ENCODE data around the gene NEGR1.

Gene NEGR1

DNA sequence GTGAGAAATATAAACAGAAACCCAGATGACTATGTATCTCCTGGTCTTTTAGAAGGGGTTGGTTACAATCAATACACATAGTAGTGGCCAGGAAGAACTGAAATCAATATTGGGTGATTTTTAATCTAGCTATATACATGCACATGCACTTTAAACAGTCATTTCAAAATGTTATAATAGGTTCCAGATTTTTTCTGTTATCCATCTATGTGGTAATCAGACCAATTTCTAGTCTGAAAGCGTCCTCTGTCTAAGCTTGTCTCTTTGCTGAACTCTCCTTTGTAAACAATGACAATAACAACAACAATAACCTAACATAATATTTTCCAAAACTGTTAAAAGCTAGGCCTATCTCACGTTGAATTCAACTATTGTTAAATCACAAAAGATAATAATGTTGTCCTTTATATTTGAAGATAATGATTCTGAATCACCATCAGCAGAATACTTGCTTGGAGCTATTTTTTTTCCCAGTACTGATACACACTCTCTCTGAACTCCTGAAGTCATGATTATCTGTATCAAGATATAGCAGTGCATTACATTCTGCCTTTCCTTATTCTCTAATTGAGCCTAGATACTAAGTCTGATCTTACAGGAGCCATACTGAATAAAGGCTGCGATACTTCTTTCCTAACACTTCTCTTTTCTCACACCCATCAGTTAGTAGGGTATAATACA lies 704.7 kb downstream of the NEGR1 start:
- H3K9me3 Mint-ChIP-seq = no peaks in the 10 kb centered on the region
- H3K4me3 Mint-ChIP-seq = no peak overlapping the region
- no peak overlapping the region for H3K27ac Mint-ChIP-seq
- no peaks in the 10 kb centered on the region for H3K27me3 Mint-ChIP-seq
- H3K36me3 Mint-ChIP-seq (ENCODE audit: low read depth) = no peaks in the 10 kb centered on the region
- intact Hi-C loops (cut with micrococcal nuclease) = no loop called here
- peaks cover 6% of the 10 kb centered on the region for H3K4me1 Mint-ChIP-seq (ENCODE audit: low read depth)

DNA sequence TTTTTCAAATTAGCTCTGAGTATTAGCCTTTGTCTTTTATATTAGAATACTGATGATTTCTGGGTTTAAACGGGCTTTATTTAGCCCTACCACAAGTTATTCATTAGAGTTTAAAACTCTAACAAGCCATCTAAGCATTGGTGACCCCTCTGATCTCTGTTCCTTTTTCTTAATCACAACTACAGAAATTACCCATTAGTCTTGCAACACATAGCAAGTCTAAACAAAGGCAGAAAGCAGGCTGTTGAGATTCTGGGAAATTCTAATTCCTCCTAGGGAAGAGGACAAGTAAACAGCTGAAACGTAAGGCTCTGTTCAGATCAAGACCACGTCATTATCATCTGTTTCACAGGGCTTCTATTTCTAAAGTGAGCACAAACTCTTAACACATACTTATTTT lies 710.3 kb downstream of the NEGR1 start:
- intact Hi-C loops (cut with micrococcal nuclease) = no loop called here
- Mint-ChIP-seq H3K4me1 (ENCODE audit: low read depth) (peaks cover 5% of the 10 kb centered on the region), H3K9me3 (no peaks in the 10 kb centered on the region), H3K36me3 (ENCODE audit: low read depth) (no peaks in the 10 kb centered on the region), H3K27ac (peak overlapping the region; percentile 17), H3K27me3 (no peaks in the 10 kb centered on the region), H3K4me3 (no peak overlapping the region)

DNA sequence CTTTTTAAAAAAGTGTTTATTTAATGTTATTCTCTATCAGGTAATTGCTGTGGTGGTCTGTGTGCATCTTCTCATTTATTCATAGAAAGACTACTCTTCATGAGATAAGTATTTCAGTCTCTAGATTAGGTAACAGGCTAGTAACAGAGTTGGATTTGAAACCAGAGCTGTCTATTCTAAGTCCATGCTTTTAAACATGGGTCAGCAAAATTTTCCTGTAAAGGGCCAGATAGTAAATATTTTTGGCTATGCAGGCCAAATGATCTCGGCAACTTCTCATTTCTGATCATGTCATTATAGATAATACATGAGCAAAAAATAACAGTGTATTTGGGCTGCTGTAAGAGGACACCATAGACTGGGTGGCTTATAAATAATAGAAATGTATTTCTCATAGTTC lies 715.9 kb downstream of the NEGR1 start:
- Mint-ChIP-seq H3K4me1 (ENCODE audit: low read depth) (no peaks in the 10 kb centered on the region), H3K9me3 (no peaks in the 10 kb centered on the region), H3K27ac (no peak overlapping the region), H3K27me3 (no peaks in the 10 kb centered on the region), H3K4me3 (no peak overlapping the region), H3K36me3 (ENCODE audit: low read depth) (no peaks in the 10 kb centered on the region)
- intact Hi-C loops (cut with micrococcal nuclease) = no loop called here

DNA sequence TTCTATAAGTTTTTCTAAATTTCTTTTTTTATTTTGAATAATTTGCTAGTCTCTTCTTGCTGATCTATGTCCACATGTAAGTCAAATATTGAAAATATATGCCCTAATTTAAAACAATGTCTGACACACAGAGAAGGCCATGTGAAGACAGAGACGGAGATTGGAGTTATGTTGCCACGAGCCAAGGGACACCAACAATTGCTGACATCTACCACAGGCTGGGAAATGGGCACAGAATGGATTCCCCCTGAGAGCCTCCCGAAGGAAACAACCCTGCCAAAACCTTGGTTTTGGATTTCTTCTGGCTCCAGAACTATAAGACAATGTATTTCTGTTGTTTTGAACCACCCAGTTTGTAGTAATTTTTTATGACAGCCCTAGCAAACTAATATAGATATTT lies 716.5 kb downstream of the NEGR1 start:
- intact Hi-C loops (cut with micrococcal nuclease) = no loop called here
- Mint-ChIP-seq H3K36me3 (ENCODE audit: low read depth) (no peaks in the 10 kb centered on the region), H3K27ac (no peak overlapping the region), H3K9me3 (no peaks in the 10 kb centered on the region), H3K4me1 (ENCODE audit: low read depth) (no peaks in the 10 kb centered on the region), H3K4me3 (no peak overlapping the region), H3K27me3 (no peaks in the 10 kb centered on the region)

DNA sequence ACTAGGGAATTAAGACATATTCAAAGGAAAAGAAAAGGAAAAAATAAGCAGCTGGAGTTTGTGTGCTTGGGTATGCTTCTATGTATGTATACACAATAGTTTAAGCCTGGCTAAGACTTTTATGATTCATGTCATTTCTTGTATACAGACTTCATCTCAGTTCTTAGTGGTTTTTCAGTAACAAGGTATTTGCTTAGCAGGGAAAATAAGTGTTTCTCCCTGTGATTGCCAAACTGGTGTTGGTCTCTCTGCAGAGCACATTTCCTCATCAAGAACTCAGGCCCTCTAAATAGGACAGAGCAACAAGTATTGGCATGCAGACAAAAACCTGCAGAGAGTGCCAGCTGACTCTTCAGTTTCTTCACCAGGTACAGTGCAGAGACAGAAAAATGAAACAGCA lies 717.1 kb downstream of the NEGR1 start:
- H3K27ac Mint-ChIP-seq = no peak overlapping the region
- intact Hi-C loops (cut with micrococcal nuclease) = no loop called here
- no peaks in the 10 kb centered on the region for H3K4me1 Mint-ChIP-seq (ENCODE audit: low read depth)
- no peak overlapping the region for H3K4me3 Mint-ChIP-seq
- H3K36me3 Mint-ChIP-seq (ENCODE audit: low read depth) = no peaks in the 10 kb centered on the region
- no peaks in the 10 kb centered on the region for H3K9me3 Mint-ChIP-seq
- no peaks in the 10 kb centered on the region for H3K27me3 Mint-ChIP-seq

DNA sequence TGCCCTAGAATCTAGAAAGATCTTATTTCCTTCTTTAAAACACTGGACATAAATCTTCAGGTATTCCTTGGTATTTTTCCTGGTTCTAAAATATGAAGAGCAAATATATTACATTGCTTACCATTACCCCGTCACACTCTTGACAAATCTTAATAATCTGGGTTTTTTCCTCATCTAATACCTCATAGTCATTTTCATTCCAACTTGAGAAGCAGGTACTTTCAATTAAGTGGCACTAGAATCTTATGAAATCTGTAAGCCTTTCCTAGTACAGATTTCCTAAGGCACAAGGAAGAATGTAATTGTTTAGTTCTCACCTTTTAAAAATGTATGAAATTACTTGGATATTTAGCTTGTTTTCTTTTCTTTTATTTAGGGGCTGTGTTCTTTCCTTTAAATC lies 720.0 kb downstream of the NEGR1 start:
- Mint-ChIP-seq H3K4me3 (no peak overlapping the region), H3K27me3 (no peaks in the 10 kb centered on the region), H3K4me1 (ENCODE audit: low read depth) (no peaks in the 10 kb centered on the region), H3K27ac (no peak overlapping the region), H3K9me3 (no peaks in the 10 kb centered on the region), H3K36me3 (ENCODE audit: low read depth) (no peaks in the 10 kb centered on the region)
- intact Hi-C loops (cut with micrococcal nuclease) = no loop called here

DNA sequence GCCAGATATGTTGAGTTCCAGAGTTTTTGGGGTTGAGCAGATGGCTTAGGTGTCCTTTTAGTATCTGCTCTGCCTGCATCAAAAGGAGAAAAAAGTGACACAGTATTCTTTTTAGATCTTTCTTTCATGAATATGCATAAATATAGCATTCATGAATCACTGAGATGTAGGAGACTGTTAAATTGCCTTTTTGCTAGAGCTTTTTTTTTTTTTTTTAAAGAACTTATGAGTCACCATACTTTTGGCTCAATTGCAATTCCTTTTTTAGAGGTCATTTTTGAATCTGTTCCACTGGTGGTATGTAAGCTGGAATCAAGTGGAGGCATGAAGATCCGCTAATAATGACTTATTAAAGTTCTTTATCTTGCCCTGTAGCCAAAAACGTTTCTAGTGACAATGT lies 720.6 kb downstream of the NEGR1 start:
- H3K4me1 Mint-ChIP-seq (ENCODE audit: low read depth) = no peaks in the 10 kb centered on the region
- no peaks in the 10 kb centered on the region for H3K27me3 Mint-ChIP-seq
- intact Hi-C loops (cut with micrococcal nuclease) = no loop called here
- no peaks in the 10 kb centered on the region for H3K9me3 Mint-ChIP-seq
- no peaks in the 10 kb centered on the region for H3K36me3 Mint-ChIP-seq (ENCODE audit: low read depth)
- H3K27ac Mint-ChIP-seq = no peak overlapping the region
- H3K4me3 Mint-ChIP-seq = no peak overlapping the region

DNA sequence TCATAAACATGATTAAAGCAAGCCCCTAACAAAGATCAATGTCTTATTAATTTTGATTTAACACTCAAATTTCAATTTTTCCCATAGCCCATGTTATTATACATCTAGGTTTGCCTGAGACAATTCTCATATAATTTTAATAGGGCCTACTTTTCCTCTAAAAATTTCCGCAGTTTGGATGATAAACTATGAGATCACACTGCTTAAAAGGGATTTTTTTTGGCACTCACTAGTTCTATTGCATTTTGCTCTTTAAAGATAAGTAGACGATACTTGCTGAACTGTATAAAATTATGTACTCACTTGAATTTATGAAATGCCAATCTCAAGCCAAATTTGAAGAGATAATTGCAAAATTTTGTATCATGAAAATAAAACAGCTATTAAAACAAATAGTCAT lies 721.1 kb downstream of the NEGR1 start:
- H3K9me3 Mint-ChIP-seq = no peaks in the 10 kb centered on the region
- no peaks in the 10 kb centered on the region for H3K4me1 Mint-ChIP-seq (ENCODE audit: low read depth)
- intact Hi-C loops (cut with micrococcal nuclease) = no loop called here
- no peak overlapping the region for H3K27ac Mint-ChIP-seq
- H3K4me3 Mint-ChIP-seq = no peak overlapping the region
- H3K36me3 Mint-ChIP-seq (ENCODE audit: low read depth) = no peaks in the 10 kb centered on the region
- H3K27me3 Mint-ChIP-seq = no peaks in the 10 kb centered on the region

DNA sequence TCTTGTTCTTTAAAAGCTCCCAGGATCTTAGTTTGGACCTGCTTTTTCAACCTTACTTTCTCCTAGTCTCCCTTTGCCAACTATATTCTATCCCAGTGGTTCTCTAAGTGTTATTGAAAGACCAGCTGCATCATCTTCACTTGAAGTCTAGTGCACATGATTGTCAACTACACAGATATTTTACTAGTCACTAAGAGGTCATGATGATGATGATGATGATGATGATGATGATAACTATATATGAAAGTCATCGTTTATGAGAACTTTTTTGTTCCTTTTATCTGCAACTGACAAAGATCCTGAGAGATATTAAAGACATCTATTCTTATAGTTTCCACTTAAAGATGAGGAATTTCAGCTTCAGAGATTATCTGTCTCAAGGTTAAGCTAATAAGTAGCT lies 722.5 kb downstream of the NEGR1 start:
- H3K36me3 Mint-ChIP-seq (ENCODE audit: low read depth) = no peaks in the 10 kb centered on the region

DNA sequence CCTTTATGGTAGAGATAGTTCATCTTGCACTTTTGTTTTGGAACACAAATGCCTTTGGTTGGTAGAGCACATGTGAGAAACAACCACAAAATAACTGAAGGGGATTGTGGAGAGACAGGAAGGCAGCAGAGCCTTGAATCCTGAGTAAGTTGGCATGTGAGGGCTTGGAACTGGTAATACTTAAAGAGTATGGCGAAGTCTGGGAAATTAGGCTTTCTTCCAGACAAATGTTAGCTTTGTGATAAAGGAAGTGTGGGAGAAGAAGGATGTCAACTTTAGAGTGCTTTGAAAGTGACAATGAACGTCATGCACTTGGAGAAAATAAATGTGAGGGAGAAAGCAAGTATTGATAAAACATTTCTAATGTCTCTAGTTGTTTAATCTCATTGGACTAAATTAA lies 725.2 kb downstream of the NEGR1 start:
- H3K9me3 Mint-ChIP-seq = no peaks in the 10 kb centered on the region
- H3K36me3 Mint-ChIP-seq (ENCODE audit: low read depth) = no peaks in the 10 kb centered on the region
- H3K4me1 Mint-ChIP-seq (ENCODE audit: low read depth) = no peaks in the 10 kb centered on the region
- intact Hi-C loops (cut with micrococcal nuclease) = no loop called here
- no peak overlapping the region for H3K4me3 Mint-ChIP-seq
- H3K27ac Mint-ChIP-seq = no peak overlapping the region
- no peaks in the 10 kb centered on the region for H3K27me3 Mint-ChIP-seq

More for the DNA sequence above, 722.5 kb downstream of the NEGR1 start:
- Mint-ChIP-seq H3K27ac (no peak overlapping the region), H3K4me3 (no peak overlapping the region), H3K27me3 (no peaks in the 10 kb centered on the region), H3K9me3 (no peaks in the 10 kb centered on the region), H3K4me1 (ENCODE audit: low read depth) (no peaks in the 10 kb centered on the region)
- intact Hi-C loops (cut with micrococcal nuclease) = no loop called here

DNA sequence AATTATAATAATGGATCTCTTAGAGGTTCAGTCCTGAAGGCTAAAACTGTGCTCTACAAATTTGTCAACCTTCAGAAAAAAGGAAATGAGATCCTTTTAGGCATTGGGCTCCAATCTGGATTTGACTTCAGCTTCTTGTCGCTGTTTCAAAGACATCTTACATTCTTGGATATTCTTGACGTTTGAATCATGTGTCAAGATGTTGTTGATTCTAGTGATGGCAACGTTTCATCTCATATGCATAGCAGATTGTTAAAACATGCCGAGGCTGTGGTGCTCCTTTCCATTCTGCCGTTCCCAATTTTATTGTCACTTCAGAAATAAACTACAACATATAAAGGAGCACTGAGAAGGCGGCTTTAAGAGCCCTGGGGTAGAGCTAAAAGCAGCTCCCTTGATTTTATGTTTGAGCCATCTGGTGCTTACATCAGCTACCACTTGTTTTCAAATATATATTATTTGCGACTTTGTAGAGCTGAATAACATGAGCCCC lies 733.9 kb downstream of the NEGR1 start:
- no peaks in the 10 kb centered on the region for H3K4me1 Mint-ChIP-seq (ENCODE audit: low read depth)
- H3K27me3 Mint-ChIP-seq = no peaks in the 10 kb centered on the region
- no peak overlapping the region for H3K27ac Mint-ChIP-seq
- no peaks in the 10 kb centered on the region for H3K9me3 Mint-ChIP-seq
- intact Hi-C loops (cut with micrococcal nuclease) = no loop called here
- H3K4me3 Mint-ChIP-seq = no peak overlapping the region
- no peaks in the 10 kb centered on the region for H3K36me3 Mint-ChIP-seq (ENCODE audit: low read depth)

DNA sequence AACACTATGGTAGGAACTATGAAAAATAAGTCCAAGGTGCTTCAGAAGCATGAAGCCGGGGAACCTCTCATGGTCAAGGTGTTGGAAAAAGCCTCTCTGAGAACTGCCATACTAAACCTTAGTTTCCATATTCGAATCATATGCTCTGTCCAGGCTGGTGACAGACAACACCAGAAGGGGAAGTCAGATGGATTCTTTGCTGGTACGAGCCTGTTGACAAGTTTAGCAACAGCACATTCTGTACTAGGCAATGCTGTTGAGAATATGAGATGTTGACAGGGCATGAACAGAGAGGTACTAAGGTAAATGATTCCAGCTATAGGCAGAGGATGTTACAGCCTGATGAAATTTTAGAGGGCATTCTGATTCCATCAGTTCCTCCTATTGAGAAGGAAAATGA lies 740.2 kb downstream of the NEGR1 start:
- H3K4me3 Mint-ChIP-seq = no peak overlapping the region

DNA sequence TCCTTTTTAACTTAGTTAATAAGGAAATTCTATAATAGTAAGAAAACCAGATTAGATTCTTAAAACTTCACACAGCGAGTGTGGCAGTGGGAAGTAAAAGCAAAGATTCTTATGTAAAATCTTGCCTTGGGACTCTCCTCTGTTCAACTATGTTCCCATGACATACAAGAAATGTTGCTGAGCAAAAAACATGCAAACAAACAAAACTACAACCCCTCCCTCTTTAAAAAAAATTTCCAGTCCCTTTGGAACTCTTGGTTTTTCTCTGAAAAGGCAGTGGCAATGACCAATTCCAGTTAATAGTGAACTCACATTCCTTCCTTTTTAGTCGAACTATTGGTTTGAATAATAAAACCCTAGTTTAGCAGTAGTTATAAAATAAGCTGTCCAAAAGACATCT lies 748.4 kb downstream of the NEGR1 start:
- H3K27me3 Mint-ChIP-seq = no peaks in the 10 kb centered on the region
- no peak overlapping the region for H3K27ac Mint-ChIP-seq
- H3K36me3 Mint-ChIP-seq (ENCODE audit: low read depth) = no peaks in the 10 kb centered on the region
- intact Hi-C loops (cut with micrococcal nuclease) = no loop called here
- no peak overlapping the region for H3K4me3 Mint-ChIP-seq
- H3K9me3 Mint-ChIP-seq = no peaks in the 10 kb centered on the region
- H3K4me1 Mint-ChIP-seq (ENCODE audit: low read depth) = peaks cover 5% of the 10 kb centered on the region

More for the DNA sequence above, 740.2 kb downstream of the NEGR1 start:
- Mint-ChIP-seq H3K9me3 (no peaks in the 10 kb centered on the region), H3K27me3 (no peaks in the 10 kb centered on the region), H3K36me3 (ENCODE audit: low read depth) (no peaks in the 10 kb centered on the region), H3K27ac (no peak overlapping the region), H3K4me1 (ENCODE audit: low read depth) (no peaks in the 10 kb centered on the region)
- intact Hi-C loops (cut with micrococcal nuclease) = no loop called here

DNA sequence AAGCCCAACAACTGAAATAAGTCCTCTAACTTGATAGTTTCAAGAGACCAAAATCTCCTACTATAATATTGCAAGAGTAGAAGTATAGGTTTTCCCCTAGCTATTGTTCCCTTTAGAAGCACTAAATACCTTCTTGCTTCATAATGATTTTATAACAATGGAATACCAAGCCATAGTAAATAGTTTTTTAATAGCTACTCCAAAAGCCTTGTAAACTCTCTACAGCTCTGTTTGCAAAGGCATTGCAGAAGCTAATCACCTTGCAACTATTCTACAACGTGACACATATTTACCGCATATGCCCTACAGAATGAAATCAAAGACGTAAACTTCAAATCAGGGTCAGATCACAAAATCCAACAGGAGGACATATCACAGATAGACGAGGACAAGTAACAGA lies 750.0 kb downstream of the NEGR1 start:
- Mint-ChIP-seq H3K27me3 (no peaks in the 10 kb centered on the region), H3K36me3 (ENCODE audit: low read depth) (no peaks in the 10 kb centered on the region), H3K4me3 (no peak overlapping the region), H3K9me3 (no peaks in the 10 kb centered on the region), H3K4me1 (ENCODE audit: low read depth) (peaks cover 5% of the 10 kb centered on the region), H3K27ac (no peak overlapping the region)
- intact Hi-C loops (cut with micrococcal nuclease) = no loop called here

DNA sequence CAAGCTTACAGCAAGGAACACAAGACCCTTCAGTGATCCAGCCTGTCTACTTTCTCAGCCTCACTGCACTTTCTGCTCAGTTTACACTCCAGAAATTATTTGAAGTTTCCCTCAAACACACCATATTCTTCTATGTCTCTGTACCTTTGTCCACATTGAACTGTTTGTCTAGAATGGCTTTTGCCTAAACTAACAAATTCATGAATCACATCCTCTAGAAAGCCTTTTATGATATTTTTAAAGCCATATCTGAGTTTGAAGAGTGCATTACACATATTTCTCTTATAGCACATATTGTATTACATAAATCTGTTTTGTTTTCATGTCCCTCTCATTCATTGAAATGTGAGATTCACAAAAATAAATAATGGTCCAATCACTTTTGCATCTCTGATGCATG lies 755.5 kb downstream of the NEGR1 start:
- Mint-ChIP-seq H3K27me3 (no peaks in the 10 kb centered on the region), H3K4me3 (no peak overlapping the region), H3K36me3 (ENCODE audit: low read depth) (no peaks in the 10 kb centered on the region), H3K9me3 (no peaks in the 10 kb centered on the region), H3K27ac (no peak overlapping the region), H3K4me1 (ENCODE audit: low read depth) (no peaks in the 10 kb centered on the region)
- intact Hi-C loops (cut with micrococcal nuclease) = no loop called here
